ENCODE results near the gene CBLL1.

The CBLL1 gene

GRCh38 chr7:107779647-107780099 lies 35.7 kb downstream of the CBLL1 start:
- H3K27ac ChIP-seq (ENCODE audit: low read length) = no peak overlapping the region
- H3K79me2 ChIP-seq (ENCODE audit: low read length) = no peaks in the 10 kb centered on the region
- no peak overlapping the region for H2AFZ ChIP-seq (ENCODE audit: low read length)
- H3K9me2 ChIP-seq (replicated peaks; ENCODE audit: insufficient read depth, low read length) = no peaks in the 10 kb centered on the region
- TF ChIP-seq EZH2 (optimal IDR thresholded peaks at IDR 0.05; ENCODE audit: low read depth, low read length) (no peak), EZH2phosphoT487 (IDR thresholded peaks at IDR 0.05; ENCODE audit: low read length) (no peak), CTCF (IDR thresholded peaks at IDR 0.05; ENCODE audit: low read length) (no peak)
- no peak overlapping the region for H3K4me2 ChIP-seq (ENCODE audit: low read depth, low read length)
- no peak overlapping the region for H3K4me3 ChIP-seq (ENCODE audit: low read length)
- H3F3A ChIP-seq (ENCODE audit: insufficient read depth, low read length) = no peaks in the 10 kb centered on the region
- no peaks in the 10 kb centered on the region for H3K27me3 ChIP-seq (replicated peaks; ENCODE audit: insufficient read depth, low read length)
- no peak overlapping the region for H3K9ac ChIP-seq (ENCODE audit: low read length)
- H3K9me3 ChIP-seq (replicated peaks; ENCODE audit: insufficient read depth, low read length) = no peaks in the 10 kb centered on the region
- no peaks in the 10 kb centered on the region for H4K20me1 ChIP-seq (ENCODE audit: insufficient read depth, low read length)
- DNase-seq = no peak
- no peaks in the 10 kb centered on the region for H3K36me3 ChIP-seq (replicated peaks; ENCODE audit: insufficient read depth, low read length)
- no peaks in the 10 kb centered on the region for H3K4me1 ChIP-seq (ENCODE audit: low read length)

- Histone ChIP-seq H3K4me1 (ENCODE audit: low read length) (no peaks in the 10 kb centered on the region), H3F3A (ENCODE audit: insufficient read depth, low read length) (no peaks in the 10 kb centered on the region), H2AFZ (ENCODE audit: low read length) (no peak overlapping the region), H3K9ac (ENCODE audit: low read length) (no peak overlapping the region), H3K27ac (ENCODE audit: low read length) (no peak overlapping the region), H3K79me2 (ENCODE audit: low read length) (no peaks in the 10 kb centered on the region), H3K27me3 (replicated peaks; ENCODE audit: insufficient read depth, low read length) (no peaks in the 10 kb centered on the region), H3K4me2 (ENCODE audit: low read depth, low read length) (no peak overlapping the region), H4K20me1 (ENCODE audit: insufficient read depth, low read length) (no peaks in the 10 kb centered on the region), H3K9me2 (replicated peaks; ENCODE audit: insufficient read depth, low read length) (no peaks in the 10 kb centered on the region), H3K9me3 (replicated peaks; ENCODE audit: insufficient read depth, low read length) (no peaks in the 10 kb centered on the region), H3K36me3 (replicated peaks; ENCODE audit: insufficient read depth, low read length) (no peaks in the 10 kb centered on the region), H3K4me3 (ENCODE audit: low read length) (no peak overlapping the region)
- TF ChIP-seq EZH2phosphoT487 (IDR thresholded peaks at IDR 0.05; ENCODE audit: low read length) (no peak), EZH2 (optimal IDR thresholded peaks at IDR 0.05; ENCODE audit: low read depth, low read length) (no peak), CTCF (IDR thresholded peaks at IDR 0.05; ENCODE audit: low read length) (no peak)
- no peak for DNase-seq
These were observed 38.4 kb downstream of the CBLL1 start for GRCh38 chr7:107782374-107782773.

GRCh38 chr7:107783648-107784047 lies 39.7 kb downstream of the CBLL1 start:
- H3K27ac ChIP-seq (ENCODE audit: low read length) = no peak overlapping the region

More at GRCh38 chr7:107783648-107784047, 39.7 kb downstream of the CBLL1 start:
- no peaks in the 10 kb centered on the region for H4K20me1 ChIP-seq (ENCODE audit: insufficient read depth, low read length)
- H2AFZ ChIP-seq (ENCODE audit: low read length) = no peak overlapping the region
- TF ChIP-seq EZH2 (optimal IDR thresholded peaks at IDR 0.05; ENCODE audit: low read depth, low read length) = no peak
- TF ChIP-seq EZH2phosphoT487 (IDR thresholded peaks at IDR 0.05; ENCODE audit: low read length) = no peak
- no peak for TF ChIP-seq CTCF (IDR thresholded peaks at IDR 0.05; ENCODE audit: low read length)
- H3F3A ChIP-seq (ENCODE audit: insufficient read depth, low read length) = no peaks in the 10 kb centered on the region
- DNase-seq = no peak
- no peak overlapping the region for H3K4me3 ChIP-seq (ENCODE audit: low read length)
- H3K9me3 ChIP-seq (replicated peaks; ENCODE audit: insufficient read depth, low read length) = no peaks in the 10 kb centered on the region
- no peaks in the 10 kb centered on the region for H3K79me2 ChIP-seq (ENCODE audit: low read length)
- H3K36me3 ChIP-seq (replicated peaks; ENCODE audit: insufficient read depth, low read length) = no peaks in the 10 kb centered on the region
- no peak overlapping the region for H3K4me2 ChIP-seq (ENCODE audit: low read depth, low read length)
- H3K27me3 ChIP-seq (replicated peaks; ENCODE audit: insufficient read depth, low read length) = no peaks in the 10 kb centered on the region
- no peak overlapping the region for H3K9ac ChIP-seq (ENCODE audit: low read length)
- no peaks in the 10 kb centered on the region for H3K9me2 ChIP-seq (replicated peaks; ENCODE audit: insufficient read depth, low read length)
- H3K4me1 ChIP-seq (ENCODE audit: low read length) = no peaks in the 10 kb centered on the region

Measured in MM.1S (cell line).